ENCODE measurements around the gene ATXN7L3.
A peak's percentile ranks its signal among the peaks of the same experiment; 100 is the strongest.

ATXN7L3 gene

DNA sequence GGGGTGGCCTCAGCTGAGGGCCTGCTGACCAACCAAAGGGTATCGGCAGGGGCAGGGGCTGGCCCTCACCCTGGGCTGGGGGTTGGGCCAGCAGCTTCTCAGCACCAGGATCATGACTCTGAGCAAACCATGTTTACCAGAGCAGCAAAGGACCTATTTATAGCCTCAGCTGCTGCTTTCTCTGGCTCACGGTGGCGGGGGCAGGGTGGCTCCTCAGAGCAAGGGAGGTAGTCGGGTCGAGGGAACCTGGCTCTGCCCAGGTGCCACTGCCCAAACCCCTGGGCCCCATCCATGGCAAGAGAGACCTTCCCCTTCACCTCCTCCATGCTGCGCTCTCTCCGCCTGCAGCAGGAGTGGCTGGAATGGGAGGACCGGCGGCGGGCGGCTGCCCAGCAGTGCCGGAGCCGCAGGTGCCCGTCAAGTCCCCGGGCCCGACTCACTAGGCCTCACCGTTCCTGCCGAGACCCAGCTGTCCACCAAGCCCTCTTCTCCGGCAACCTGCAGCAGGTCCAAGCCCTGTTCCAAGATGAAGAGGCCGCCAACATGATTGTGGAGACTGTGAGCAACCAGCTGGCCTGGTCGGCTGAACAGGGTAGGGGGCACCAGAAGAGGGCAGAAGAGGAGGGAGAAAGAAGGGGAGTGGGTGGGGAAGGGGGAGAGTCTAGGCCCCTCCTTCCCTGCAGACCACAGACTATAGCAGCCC, 29.0 kb downstream of the ATXN7L3 start, which contains the start of gene ASB16:
TSS of gene ASB16 (plus strand) at position 206 of the 703 bp plus-strand sequence. CDS start at position 292, 86 bp downstream.
- TF ChIP-seq, protein P1, sequence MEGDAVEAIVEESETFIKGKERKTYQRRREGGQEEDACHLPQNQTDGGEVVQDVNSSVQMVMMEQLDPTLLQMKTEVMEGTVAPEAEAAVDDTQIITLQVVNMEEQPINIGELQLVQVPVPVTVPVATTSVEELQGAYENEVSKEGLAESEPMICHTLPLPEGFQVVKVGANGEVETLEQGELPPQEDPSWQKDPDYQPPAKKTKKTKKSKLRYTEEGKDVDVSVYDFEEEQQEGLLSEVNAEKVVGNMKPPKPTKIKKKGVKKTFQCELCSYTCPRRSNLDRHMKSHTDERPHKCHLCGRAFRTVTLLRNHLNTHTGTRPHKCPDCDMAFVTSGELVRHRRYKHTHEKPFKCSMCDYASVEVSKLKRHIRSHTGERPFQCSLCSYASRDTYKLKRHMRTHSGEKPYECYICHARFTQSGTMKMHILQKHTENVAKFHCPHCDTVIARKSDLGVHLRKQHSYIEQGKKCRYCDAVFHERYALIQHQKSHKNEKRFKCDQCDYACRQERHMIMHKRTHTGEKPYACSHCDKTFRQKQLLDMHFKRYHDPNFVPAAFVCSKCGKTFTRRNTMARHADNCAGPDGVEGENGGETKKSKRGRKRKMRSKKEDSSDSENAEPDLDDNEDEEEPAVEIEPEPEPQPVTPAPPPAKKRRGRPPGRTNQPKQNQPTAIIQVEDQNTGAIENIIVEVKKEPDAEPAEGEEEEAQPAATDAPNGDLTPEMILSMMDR (IDR thresholded peaks at IDR 0.05; ENCODE audit: low read depth, low read length), result no peak; the same call in 1 of the 2 replicates
- Histone ChIP-seq H3K36me3 (no peaks in the 10 kb centered on the region), H3K4me1 (peaks cover 16% of the 10 kb centered on the region), H3K27me3 (no peaks in the 10 kb centered on the region), H3K4me3 (ENCODE audit: low read depth, low read length) (peak within 1 kb of the TSS; percentile 19; the same call in 1 of the 2 replicates), H3K9me3 (no peaks in the 10 kb centered on the region)
- DNase-seq, result peak; percentile 37

DNA sequence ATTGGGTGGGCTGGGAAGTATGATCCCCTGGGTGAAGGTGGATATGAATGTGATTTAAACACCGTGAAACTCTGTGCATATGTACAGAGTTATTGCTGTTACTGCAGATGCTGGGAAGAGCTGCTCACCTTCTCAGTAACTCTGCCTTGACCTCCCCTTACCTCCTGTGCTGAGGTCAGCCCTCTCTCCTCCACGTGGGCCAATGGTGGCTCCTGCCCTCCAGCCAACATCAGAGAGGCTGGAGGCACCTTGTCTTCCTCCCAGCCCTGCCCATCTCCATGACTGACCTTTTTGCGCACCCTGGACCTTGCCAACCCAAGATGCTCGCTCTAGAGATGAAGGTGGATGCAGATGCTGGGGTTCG, 29.6 kb downstream of the ATXN7L3 start:
- Histone ChIP-seq H3K27me3 (no peaks in the 10 kb centered on the region), H3K4me1 (peaks cover 14% of the 10 kb centered on the region), H3K4me3 (ENCODE audit: low read depth, low read length) (peak overlapping the region; percentile 19; the same call in 1 of the 2 replicates), H3K9me3 (no peaks in the 10 kb centered on the region), H3K36me3 (no peaks in the 10 kb centered on the region)
- TF ChIP-seq, protein P1 (IDR thresholded peaks at IDR 0.05; ENCODE audit: low read depth, low read length), result no peak
- DNase-seq, result no peak

DNA sequence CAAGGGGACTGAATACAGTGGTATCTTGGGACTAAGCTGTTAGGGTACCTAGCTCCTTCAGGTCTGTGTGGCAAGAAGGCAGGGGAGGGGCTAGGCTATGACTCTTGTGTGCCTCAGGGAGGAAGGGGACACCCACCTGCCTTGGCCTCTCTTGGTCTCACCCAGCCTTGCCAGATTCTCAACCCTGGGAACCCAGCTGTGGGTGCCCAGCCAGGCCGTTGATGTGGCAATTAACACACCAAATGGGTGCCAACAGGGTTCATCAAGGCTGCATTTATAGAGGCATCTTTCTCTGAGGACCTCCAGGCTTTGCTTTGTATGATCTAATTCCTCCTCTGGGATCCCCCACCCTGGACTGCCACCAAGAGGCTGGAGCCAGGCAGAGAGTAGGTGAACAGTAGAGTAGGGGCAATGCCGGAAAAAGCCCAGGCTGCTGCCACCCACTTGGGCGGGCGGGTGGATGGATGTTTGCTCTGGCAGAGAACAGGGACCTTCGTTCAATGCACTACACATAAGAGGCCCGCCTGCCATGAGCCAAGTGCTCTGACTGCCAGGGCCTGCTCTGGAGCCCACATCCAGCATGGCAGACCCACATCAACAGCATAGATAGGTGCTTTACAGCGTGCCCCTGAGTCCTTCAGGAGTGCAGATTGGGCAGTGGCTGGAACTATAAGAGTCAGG, 32.4 kb downstream of the ATXN7L3 start:
- peaks cover 14% of the 10 kb centered on the region for H3K4me1 ChIP-seq
- TF ChIP-seq, protein P1 (IDR thresholded peaks at IDR 0.05; ENCODE audit: low read depth, low read length), result no peak
- no peaks in the 10 kb centered on the region for H3K36me3 ChIP-seq
- H3K27me3 ChIP-seq, result no peaks in the 10 kb centered on the region
- no peaks in the 10 kb centered on the region for H3K9me3 ChIP-seq
- no peak for DNase-seq
- no peak overlapping the region for H3K4me3 ChIP-seq (ENCODE audit: low read depth, low read length)

DNA sequence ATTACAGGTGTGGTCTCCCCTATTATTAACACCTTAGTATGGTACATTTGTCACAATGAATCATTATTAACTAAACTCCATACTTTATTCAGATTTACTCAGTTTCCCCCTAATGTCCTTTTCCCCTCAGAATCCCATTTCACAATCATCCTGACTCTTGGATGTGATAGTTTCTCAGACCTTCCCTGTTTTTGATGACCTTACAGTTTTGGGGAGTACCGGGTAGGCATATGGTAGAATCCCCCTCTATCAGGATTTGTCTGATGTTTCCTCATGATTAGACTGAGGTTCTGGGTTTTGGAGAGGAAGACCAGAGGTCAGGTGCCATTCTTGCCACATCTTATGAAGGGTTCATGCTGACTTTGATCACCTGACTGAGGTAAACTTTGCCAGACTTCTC, 35.2 kb downstream of the ATXN7L3 start:
- Histone ChIP-seq H3K27me3 (no peaks in the 10 kb centered on the region), H3K4me3 (ENCODE audit: low read depth, low read length) (no peak overlapping the region), H3K4me1 (peaks cover under 1% of the 10 kb centered on the region; the same call in 1 of the 2 replicates), H3K36me3 (peaks cover 7% of the 10 kb centered on the region), H3K9me3 (no peaks in the 10 kb centered on the region)
- no peak for DNase-seq
- TF ChIP-seq, protein P1 (IDR thresholded peaks at IDR 0.05; ENCODE audit: low read depth, low read length), result no peak

DNA sequence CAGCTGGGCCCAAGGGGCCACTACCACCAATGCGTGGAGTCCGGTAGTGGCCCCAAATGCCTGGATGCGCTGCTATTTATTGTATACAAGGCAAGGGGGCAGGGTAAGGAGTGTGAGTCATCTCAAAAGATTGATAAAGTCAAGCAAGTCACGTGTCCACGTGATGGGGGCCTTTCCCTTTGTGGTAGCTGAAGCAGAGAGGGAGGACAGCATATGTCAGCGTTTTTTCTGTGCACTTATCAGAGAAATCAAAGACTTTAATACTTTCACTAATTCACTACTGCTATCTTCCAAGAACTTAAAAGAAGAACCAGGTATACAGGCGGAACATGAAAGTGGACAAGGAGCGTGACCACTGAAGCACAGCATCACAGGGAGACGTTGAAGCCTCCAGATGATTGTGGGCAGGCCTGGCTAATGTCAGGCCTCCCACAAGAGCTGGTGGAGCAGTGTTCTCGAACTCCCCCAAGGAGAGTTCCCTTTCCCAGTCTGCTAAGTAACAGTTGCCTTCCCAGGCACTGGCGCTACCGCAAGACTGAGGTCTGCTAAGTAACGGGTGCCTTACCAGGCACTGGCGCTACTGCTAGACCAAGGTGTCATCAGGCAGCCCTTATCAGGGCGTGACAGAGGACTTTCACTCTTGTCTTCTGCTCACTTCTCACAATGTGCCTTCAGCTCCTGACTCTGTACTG, 40.0 kb downstream of the ATXN7L3 start:
- Histone ChIP-seq H3K4me1 (peaks cover 5% of the 10 kb centered on the region; the same call in 1 of the 2 replicates), H3K36me3 (peaks cover 13% of the 10 kb centered on the region)

More for the DNA sequence above, 40.0 kb downstream of the ATXN7L3 start:
- Histone ChIP-seq H3K9me3 (no peaks in the 10 kb centered on the region), H3K4me3 (ENCODE audit: low read depth, low read length) (no peak overlapping the region), H3K27me3 (no peaks in the 10 kb centered on the region)
- DNase-seq, result peak; percentile 41
- TF ChIP-seq, protein P1 (IDR thresholded peaks at IDR 0.05; ENCODE audit: low read depth, low read length), result no peak

Measured in BE2C (cell line).